Retina (tissue), 1 donor: Measurements from ENCODE around the gene PTTG2.
"Not testable (repeated sequence)": the region's sequence is repeated elsewhere in the genome, so short reads cannot be mapped to it uniquely, and the experiment has no call there.

Experiments
- DNase-seq: peaks from one replicate; pipeline ENCODE4 v3.0.0-alpha.2; 2016

Gene PTTG2

DNA sequence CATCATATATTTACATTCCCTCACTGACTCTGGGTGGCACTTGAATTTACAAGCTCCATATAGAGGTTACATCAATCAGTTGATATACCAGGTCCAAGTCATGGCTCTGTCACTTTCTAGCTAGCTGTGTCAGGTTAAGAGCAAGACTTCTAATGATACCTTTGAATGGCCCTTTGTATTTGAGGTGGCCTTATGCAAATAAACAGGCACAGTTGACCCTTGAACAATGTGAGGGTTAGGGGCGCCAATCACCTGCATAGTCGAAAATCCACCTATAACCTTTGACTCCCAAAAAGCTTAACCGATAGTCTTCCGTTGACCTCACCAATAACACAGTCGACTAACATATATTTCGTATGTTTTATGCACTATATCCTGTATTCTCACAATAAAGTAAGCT is 1.3 kb upstream of the PTTG2 start:
- no peak for DNase-seq

DNA sequence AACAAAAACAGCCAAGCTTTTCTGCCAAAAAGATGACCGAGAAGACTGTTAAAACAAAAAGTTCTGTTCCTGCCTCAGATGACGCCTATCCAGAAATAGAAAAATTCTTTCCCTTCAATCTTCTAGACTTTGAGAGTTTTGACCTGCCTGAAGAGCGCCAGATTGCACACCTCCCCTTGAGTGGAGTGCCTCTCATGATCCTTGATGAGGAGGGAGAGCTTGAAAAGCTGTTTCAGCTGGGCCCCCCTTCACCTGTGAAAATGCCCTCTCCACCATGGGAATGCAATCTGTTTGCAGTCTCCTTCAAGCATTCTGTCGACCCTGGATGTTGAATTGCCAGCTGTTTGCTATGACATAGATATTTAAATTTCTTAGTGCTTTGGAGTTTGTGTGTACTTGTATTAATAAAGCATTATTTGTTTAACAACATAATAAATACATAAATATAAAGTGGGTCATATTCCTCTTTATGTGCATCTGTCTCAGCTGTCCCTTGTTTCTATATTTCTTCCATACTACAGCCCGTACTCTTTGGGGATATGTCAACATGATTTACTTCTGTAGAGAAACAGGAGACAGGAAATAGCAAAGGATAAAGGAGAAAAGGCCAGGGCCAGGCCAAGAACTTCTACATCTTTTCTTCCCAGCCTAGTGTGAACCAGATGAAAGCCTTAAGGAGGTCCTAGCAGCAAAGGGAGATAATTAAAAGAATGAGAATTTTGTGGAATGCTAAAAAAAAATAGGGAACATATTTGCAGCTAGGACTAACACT is 667 bp downstream of the PTTG2 start:
- no peak for DNase-seq

DNA sequence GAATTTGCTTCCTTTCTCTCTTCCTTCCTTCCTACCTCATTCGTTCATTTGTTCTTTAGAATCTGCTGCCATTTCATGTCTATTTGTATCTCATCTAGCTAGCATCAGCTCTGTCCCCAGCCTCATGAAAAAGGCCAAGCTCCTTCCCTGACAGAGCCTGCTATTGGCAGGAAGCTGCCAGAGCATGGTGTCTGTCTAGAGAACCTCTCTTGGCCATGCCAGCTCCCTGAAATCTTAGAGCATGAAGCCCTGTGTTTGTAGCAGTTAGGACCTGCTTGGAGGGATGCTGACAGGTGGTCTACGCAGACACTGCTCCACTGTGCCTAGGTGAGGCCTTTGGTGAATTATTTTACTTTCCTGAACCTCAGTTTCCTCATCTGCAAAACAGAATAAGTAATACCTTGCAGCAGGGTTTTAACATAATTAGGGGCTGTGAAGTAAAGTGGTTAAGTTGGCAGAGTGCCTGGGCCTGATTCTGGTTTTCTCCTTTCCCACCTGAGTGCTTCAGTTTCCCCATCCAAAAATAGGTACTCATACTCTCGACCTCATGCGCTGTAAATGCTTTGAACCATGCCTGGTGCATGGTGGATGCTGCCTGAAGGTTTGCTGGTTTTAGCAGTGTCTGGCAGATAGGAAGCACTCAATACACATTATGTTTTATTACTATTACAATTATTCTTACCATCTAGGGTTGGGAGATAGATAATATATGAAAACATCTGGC is 4.7 kb downstream of the PTTG2 start:
- no peak for DNase-seq

DNA sequence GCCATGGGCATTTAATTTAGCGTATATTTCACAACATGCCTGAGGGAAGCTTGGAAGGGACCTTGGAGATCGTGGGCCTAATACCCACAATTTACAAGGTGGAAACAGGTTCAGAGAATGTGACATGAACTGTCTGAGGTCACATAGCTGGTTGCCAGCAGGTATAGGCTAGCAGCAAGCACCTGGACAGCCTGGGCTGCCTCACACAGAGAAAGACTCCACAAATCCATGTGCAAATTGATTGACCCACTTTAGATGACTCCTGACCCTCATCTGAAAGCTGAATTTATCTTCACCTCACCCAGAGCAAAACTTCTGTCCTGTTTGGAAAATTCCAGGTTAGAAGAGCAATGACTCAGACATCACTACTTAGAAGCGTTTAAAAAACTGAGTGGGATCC is 5.8 kb downstream of the PTTG2 start:
- DNase-seq, result no peak

DNA sequence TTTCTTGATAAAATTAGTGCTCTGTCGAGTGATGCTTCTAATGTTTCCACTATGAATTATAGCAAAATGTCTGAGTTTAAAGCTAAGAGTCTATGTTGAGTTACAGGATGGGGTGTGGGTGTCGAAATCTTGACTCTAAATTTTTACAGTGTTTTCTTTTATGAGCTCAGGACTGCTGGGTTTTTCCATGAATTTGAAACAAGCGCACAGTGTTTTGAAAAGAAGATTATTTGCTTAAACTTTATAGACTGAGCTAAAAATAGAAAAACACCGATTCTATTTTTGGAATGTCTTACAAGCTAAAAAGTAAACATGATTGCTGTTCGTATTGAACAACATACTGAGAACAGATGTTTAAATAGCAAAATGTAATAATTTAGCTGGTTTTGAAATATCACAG is 7.5 kb downstream of the PTTG2 start:
- DNase-seq, result no peak

DNA sequence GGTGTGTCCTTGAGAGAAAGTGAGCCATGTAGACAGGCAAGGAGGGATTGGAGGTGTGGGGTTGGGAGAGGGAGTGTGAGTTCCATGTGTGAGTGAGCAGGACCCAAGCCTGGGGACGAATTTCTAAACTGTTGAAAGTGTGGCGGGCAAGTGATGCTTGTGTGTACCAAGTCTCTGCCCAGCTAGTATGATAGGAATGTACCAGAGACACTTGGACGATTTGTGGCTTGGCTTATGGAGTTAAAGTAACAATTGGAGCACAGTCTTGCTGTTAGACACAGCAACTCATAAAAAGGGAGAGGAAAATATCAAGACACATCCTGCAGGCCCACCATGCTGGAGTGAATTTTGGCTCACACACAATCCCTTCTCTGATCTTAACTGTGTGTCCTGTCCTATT is 8.5 kb downstream of the PTTG2 start:
- DNase-seq, result no peak

DNA sequence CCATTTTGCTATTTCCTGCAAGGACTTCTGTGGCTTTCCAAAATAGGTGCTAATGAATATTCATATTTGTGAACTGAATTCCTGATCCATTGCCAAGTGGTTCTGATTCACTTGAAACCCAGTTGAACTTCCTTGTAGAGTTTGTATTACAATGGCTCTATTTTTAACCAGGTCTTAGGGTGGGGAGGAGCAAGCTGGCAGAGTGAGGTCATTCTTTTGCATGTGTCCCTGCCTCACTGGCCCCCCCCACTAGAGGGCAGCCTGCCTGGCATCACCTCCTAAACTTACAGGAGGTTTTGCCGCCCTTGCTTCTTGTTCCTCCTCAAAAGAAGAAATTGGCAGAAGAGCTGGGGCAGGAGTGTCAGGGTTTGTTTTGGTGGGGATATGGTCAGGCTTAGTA is 10.5 kb downstream of the PTTG2 start:
- DNase-seq, result no peak

DNA sequence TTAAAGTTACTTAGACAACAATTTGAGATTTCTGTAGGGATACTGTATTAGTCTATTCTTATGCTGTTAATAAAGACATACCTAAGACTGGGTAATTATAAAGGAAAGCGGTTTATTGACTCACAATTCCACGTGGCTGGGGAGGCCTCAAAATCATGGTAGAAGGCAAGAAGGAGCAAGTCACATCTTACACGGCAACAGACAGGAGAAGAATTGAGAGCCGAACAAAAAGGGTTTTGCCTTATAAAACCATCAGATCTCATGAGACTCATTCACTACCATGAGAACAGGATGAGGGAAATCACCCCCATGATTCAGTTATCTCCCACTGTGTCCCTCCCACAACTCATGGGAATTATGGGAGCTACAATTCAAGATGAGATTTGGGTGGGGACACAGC is 11.0 kb downstream of the PTTG2 start:
- no peak for DNase-seq

DNA sequence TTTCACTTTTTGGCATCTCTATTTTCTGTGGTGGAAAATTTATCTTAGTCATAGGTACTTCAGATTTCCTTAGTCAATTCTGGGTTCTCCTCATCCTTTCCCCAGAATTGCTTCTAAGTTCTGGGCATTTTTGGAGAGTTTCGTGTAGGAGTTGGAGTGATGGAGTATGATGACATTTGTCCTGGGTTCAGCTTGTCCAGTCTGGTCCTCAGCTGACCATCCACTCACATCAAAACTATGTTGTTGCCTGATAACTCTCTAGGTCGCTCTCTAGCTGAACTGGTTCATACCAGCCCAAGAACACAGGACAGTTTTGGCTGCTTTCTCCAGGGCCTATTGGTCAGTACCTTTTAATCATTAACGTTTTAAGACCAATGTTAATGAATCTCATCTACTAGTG is 13.2 kb downstream of the PTTG2 start:
- no peak for DNase-seq

DNA sequence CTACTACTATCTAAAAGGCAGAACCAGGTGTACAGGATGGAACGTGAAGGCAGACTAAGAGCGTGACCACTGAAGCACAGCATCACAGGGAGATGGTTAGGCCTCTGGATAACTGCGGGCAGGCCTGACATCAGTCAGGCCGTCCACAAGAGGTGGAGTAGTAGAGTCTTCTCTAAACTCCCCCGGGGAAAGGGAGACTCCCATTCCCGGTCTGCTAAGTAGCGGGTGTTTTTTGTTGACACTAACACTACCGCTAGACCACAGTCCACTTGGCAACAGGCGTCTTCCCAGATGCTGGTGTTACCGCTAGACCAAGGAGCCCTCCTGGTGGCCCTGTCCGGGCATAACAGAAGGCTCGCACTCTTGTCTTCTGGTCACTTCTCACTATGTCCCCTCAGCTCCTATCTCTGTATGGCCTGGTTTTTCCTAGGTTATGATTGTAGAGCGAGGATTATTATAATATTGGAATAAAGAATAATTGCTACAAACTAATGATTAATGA is 15.2 kb downstream of the PTTG2 start:
- not testable (repeated sequence) for DNase-seq

DNA sequence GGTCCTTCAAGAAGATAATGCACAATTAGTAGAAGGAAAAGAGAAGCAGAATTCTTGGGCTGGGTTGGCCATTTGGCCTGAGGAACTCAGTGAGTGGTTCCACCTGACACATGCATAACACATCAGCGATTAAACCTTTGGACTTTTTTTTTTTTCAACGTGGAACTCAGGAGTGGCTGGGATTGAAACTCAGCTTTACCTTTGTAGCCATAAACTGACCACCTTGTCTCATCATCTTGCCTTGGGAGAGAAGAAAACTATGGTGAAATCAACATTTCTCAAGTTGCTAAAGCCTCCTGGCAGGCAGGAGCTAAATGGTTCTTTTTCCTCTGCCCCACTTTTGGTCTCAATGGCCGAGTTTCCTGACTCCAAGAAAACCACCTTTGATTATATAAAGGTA is 16.3 kb downstream of the PTTG2 start:
- DNase-seq, result no peak

DNA sequence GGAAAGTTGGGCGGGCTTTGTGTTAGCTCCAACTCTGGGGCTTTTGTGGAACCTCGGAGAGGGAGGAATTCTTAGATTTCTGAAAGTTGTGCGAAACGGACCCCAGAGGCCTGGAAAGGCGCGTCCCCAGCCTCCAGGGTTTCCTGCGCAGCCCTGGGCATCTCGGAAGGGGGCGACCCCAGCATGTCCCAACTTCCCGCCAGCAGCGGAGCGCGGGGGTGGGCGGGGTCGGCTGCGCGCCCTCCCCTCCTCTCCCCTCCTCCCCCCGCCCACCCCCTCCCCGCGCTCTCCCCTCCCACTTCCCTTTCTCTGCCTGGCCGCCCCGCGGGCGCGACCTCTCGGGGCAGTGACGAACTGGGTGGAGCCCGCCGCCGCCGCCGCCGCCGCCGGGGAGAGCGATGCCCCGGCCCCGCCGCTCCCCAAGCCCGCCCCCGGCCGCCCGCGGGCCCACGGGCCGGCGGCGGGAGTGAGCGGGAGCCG is 16.8 kb downstream of the PTTG2 start:
- DNase-seq, result peak; percentile 75

DNA sequence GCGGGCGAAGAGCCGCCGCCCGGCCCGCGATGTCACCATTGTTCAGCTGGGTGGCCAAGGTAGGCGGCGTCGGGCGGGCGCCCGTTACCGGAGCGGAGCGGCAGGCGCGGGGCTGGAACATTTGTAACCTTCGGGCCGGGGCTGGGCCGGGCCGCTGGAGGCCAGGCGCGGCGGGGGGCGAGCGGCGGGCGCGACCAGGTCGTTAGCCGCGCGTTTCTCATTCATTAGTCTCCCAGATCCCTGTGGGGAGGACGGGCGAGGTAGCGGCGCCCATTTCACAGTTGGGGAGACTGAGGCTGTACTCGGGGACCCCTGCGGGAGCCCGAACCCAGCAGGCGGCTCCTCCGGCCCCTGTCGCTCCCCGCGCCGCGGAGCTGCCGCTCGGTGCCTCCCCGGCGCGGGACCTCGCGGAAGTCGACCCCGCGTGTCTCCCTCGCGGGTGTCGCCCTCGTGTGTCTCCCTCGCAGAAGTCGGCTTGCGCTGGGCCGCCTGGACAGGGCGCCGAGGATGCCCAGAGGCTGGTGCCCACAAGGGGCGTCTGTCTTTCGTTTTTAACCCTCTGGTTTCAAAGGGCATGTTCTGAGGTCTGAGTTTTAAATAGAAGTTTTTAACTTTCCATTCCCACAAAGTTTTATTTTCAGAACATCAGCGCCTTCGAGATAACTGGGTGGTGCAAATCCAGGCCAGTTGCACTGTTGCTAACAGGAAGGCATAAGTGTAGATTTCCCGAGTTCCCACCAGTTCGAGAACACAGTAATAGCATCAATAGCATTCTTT is 17.5 kb downstream of the PTTG2 start:
- DNase-seq, result peak; percentile 84

DNA sequence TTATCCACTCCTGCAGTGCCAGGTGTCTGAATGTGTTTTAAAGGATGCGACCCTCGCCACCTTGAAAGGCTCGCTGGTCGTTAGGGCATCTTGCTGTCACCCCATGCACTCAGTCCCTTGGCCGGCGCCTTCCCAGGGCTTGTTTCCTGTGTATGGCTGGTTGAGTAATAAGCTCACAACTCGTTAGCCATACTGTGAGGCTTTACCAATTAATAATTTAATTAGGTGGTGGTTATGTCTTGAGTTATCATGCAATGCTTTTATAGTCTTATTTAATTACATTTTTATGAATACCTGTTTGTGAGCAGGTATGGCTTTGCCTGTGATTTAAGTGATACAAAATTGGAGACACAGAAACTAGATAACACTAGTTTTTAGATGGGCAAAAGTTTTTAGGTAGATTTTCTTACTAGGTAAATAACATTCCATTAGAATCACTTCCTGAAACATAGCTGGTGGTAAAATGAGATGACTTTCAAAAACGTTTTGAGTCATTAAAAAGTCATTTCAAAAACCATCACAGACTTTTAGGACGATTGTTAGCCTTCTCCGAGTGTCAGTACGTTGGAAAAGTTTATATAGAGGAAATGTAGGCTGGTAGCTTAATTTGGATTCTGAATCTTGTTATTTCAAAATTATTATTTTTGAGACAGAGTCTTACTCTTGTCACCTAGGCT is 18.2 kb downstream of the PTTG2 start:
- no peak for DNase-seq

DNA sequence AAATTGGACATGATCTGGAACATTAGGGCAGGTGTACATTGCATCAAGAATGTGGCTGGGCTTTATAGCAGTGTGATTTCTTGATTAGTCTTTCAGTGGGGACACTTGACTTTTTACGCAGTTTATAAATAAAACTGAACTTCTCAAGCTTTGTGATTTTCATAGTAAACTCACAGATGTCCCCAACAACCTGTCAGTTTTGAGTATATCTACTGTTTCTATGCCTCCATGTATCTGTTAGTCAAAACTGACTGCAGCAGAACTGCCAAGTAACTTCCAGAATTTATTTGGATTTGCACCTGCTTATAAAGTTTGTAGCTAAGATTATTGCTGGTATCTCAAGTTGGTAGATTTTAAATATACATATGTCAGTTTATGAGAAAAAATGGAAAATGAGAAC is 20.0 kb downstream of the PTTG2 start:
- no peak for DNase-seq

DNA sequence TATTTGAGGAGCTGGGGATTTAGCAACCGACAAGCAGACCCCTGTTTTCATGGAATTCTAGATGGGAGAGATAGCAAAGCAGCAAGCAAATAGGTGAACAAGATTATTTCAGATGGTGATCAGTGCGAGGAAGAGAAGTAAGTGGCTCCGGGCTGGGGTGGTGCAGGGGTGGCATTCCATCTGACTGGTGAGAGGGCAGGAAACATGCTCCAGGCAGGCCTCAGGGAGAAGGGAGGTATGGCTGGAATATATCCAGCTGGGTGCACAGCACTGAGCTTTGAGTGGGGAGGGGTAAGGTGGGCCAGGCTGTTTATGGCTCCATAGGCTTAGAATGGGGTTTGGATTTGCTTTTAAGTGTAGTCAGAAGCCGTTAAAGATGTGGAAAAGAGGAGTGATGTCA is 21.2 kb downstream of the PTTG2 start:
- no peak for DNase-seq

DNA sequence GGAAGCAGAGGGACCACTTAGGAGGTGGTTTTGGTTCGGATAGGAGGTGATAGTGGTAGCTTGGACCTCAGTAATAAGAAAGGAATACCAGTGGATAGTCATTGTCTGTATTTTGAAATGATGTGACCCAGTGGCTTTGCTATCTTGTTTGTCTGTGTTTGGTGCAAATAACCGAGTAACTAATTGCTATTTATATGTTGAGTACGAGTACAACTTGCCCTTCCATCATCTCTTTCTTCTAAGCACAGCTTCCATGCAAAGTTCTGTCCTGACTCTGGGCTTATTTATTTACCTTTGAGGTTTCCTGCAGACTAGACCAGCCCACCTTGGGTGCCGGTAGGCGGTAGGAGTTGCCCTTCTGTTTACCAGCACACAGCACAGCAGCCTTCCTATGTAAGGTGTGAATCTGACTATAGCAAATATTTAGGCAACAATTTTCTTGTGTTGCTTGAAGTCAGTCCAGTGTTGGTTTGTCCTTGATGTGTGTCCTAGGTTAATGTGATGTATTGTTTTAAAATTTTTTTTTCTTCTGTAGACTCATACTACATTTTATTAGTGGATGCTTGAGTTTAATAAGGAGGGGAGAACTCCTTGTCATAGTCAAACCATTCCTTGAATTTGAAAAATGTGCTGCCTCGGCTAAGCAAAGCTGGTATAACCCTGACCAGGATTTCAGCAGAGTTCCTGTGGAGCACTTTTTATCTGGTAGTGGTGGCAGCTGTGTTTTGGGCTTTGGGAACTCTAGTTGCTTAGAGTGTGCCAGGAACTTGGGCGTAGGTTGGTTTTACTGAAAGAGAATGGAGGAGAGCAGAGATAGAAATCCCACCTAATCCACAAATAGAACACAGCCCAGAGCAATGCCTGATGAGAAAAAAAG is 21.9 kb downstream of the PTTG2 start:
- DNase-seq, result no peak

DNA sequence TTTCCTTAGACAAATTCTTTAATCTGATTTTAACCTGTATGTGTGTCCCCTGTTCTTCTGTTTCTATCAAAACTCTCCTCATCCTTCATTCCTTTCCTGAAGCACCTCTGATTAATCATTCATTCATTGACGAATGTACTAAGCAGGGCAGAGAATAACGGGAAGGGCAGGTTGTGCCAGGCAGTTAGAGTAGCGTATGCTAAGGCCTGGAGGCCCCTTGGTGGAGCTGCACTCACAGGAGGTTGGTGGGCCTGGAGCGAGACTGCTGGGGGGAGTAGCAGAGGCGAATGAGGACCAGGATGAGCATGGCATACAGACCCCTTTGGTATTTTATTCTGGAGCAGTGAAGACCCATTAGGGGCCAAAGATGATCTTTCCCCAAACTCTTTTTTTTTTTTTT is 22.5 kb downstream of the PTTG2 start:
- DNase-seq, result no peak

DNA sequence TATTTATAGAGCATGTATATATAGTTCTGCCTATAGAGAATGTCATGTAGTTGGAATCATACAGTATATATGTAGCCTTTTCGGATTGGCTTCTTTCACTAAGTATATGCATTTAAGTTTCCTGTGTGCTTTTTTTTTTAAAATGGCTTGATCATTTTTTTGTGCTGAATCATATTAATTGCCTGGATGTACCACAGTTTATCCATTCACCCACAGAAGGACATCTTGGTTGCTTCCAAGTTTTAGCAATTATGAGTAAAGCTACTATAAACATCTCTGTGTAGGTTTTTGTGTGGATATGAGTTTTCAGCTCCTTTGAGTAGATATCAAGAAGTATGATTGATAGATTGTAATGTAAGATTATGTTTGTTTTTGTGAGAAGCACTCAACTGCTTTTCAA is 23.8 kb downstream of the PTTG2 start:
- no peak for DNase-seq

DNA sequence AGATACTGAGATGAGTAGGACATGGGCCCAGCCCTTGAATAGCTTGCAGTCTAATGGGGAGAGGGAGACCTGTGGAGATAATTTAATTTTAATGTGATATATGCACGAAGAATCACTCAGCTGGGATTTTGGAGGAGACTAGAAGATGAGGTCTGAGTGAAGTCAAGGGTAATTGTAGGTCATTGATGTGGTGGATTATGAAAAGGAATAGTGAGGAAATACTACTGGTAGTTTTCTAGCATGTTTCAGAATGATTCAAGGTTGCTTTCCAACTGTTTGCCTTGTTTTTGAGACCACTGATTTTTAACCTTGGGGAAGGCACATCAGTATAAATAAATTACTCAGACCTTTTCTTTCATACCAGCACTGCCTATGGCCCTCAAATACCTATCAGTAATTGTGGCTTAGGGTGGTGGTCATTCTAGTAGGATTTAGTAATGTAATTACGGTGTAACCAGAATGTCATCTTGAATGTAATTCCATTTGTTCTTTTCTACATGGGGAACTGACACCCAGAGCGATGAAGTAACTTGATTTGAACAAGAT is 25.6 kb downstream of the PTTG2 start:
- DNase-seq, result no peak

DNA sequence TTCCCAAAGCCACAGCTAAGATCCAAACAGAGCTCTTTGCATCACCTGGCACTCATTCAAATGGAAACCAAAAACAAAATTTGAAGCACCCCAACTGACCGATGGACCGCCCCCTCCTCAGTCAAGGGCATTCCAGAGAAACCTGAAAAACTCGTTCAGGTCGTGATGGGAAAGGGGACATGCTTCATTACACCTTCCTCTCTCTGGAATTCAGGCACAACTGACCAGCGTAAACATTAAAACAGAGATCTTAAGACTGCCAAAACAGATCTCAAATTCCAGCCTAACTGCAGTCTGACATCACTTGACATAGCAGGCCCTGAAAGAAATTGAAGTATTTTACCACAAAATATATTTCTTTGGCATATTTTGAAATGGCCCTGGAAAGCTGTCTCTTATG is 28.5 kb downstream of the PTTG2 start:
- no peak for DNase-seq
